NCI-H748 (cell line): Measurements from ENCODE around the gene CDKN2AIPNL.
"Not testable (repeated sequence)": the region's sequence is repeated elsewhere in the genome, so short reads cannot be mapped to it uniquely, and the experiment has no call there.

ENCODE experiments used
- DNase-seq: peaks from one replicate; lab custom pipeline; 2025; ENCODE audit not compliant: unreplicated experiment; lab: John Stamatoyannopoulos, UW

CDKN2AIPNL gene

GRCh38 chr5:134438721-134439123, 27.0 kb upstream of the CDKN2AIPNL start:
- no peak for DNase-seq

GRCh38 chr5:134437847-134438581, 26.3 kb upstream of the CDKN2AIPNL start:
- no peak for DNase-seq

DNA sequence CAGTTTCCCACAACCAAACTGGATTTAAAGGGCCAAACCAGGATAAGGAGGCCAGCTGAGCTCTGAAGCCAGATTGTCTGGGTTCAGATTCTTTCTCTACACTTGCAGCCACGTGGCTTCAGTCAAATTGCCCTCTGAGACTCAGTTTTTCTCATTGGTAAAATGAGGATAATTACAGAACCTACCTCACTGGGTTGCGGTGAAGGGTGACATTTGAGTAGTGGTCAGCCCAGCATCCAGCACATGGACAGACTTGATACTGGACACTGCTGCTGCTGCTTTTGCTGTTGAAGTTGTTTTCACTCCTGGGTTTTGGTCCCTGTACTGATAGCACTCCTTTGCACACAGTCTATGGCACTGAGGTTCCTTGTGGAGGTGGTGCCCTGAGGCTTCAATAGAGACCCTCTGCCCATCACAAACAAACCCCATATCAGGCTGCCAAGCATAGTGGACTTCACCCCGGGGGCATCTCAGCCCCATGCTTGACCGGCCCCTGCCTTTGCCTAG, 25.7 kb upstream of the CDKN2AIPNL start:
- no peak for DNase-seq

DNA sequence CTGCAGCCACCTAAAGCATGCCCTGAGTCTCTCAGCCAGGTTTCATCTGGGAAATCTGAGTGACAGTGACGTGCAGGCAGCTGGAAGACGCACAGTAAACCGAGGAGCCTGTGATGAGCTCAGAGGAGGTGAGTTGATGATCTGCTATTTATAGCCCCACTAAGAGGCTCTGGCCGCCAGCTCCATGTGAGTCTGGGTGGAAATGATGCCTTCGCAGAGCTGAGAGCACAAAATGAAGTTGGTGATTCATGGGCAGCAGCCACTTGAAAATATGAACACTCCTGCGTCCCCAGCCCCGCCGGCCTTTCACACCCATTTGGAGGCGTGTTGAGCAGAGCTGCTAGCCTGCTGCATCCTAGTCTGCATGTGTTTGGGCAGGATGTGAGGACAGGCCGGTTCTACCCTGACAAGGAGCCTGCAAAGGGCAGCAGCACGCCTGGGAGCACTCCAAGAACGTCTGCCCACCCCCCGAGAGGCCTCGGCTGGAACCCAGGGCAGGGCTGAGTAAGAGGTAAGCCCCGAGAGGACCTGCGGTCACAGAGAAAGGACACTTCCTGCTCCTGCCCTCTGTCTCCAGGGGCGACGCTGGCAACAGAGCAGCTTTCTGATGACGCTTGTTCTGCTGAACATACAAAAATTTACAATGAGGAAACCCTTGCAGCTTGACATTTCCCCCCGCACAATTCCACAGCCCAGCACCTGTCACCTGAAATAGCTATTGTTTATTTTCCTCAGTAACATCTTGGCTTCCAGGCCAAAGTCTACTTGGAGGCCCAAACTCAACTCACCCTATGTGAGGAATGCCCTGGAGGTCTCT, 25.1 kb upstream of the CDKN2AIPNL start:
- DNase-seq, result peak; percentile 65

- DNase-seq, result no peak
Observed at GRCh38 chr5:134435560-134435959, 23.9 kb upstream of the CDKN2AIPNL start.

DNA sequence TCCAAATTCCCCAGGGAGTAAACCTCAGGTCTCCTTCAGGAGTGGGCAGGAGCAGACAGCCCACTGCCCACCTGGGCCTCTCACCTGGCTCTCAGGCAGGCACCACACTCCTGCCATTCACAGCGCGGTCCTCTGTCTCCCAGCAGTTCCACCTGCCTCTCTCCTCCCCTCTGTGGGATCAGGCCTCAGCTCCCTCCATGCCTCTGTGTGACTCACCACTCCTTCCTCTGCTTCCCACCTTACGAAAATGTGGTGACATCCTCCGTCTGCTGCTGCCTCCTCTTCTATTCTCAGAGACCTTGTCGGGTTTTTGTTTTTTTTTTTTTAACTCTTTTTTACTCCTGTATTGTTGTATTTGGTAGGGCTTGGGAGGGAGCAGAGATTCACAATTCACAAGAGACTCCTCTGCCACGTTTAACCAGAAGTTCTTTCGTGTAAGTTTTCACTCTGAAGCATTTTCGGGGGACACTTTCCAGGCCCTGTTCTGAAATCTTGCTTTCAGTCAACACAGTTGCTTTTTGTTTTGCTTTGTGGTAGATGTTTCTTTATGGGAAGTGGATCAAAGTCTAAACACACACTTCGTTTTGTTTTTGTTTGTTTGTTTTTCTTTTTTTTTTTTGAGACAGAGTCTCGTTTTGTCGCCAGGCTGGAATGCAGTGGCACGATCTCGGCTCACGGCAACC, 21.1 kb upstream of the CDKN2AIPNL start:
- DNase-seq, result no peak

- no peak for DNase-seq
Observed at GRCh38 chr5:134432174-134432573, 20.5 kb upstream of the CDKN2AIPNL start.

DNA sequence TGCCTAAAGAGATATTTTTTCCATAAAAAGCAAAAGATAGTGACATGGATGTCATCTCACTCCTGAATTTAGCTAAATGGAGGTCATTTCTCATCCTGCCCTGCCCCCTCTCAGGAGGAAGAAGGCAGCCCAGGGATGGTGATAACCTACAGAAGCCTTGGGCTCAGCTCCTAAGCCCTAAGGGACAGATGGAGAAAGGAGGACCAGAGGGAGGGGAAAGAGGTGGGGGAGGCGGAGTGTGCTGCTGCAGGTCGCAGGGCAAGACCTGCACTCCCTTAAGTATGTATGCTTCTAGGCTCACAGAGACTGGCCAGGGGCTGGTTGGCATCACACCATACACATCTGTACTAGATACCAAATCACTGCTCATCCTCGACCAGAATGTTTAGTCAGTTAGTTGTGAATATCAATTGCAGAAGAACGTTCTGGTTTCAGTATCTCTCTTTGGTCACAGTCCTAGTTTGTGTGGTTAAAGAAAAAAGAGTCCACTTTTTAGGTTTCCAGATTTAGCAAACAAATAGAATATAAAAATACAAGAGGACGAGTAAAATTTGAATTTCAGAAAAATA, 18.4 kb upstream of the CDKN2AIPNL start:
- no peak for DNase-seq

DNA sequence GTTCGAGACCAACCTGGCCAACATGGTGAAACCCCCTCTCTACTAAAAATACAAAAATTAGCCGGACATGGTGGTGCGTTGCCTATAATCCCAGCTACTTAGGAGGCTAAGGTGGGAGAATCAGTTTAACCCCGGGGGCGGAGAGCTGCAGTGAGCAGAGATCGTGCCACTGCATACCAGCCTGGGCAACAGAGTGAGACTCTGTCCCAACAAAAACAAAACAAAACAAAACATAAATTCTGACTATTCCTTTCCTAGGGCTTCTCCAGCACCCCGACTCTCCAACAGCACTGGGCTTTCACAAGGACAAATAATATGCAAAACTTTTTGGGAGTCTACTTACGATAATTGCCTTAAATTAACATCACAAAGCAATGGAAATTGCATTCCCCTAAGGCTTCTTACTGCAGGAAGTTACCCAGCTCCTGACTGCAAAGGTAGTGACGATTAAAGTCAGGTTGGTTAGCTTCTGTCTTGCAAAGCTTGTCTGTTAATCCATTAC, 15.9 kb upstream of the CDKN2AIPNL start:
- DNase-seq, result no peak

DNA sequence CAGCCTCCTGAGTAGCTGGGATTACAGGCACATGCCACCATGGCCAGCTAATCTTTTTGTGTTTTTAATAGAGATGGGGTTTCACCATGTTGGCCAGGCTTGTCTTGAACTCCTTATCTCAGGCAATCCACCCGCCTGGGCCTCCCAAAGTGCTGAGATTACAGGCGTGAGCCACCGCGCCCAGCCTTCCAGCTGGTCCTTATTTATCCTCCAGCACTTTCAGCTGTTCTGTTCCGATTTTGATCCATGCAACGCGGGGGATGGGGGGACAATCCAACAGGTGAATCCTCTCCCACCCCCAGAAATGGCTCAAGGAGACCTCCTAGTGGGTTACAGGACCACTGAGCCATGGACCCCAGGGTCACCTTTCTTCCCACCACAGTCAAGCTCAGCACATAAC, 14.7 kb upstream of the CDKN2AIPNL start:
- DNase-seq, result no peak

- no peak for DNase-seq
Observed at GRCh38 chr5:134423376-134423775, 11.7 kb upstream of the CDKN2AIPNL start.

- no peak for DNase-seq
Observed at GRCh38 chr5:134422791-134423365, 11.2 kb upstream of the CDKN2AIPNL start.

DNA sequence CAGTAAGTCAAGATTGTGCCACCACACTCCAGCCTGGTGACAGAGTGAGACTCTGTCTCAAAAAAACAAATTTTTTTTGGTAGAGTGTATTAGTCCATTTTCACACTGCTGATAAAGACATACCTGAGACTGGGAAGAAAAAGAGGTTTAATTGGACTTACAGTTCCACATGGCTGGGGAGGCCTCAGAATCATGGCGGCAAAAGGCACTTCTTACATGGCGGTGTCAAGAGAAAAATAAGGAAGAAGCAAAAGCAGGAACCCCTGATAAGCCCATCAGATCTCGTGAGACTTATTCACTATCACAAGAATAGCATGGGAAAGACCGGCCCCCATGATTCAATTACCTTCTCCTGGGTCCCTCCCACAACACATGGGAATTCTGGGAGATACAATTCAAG, 9.4 kb upstream of the CDKN2AIPNL start:
- not testable (repeated sequence) for DNase-seq

DNA sequence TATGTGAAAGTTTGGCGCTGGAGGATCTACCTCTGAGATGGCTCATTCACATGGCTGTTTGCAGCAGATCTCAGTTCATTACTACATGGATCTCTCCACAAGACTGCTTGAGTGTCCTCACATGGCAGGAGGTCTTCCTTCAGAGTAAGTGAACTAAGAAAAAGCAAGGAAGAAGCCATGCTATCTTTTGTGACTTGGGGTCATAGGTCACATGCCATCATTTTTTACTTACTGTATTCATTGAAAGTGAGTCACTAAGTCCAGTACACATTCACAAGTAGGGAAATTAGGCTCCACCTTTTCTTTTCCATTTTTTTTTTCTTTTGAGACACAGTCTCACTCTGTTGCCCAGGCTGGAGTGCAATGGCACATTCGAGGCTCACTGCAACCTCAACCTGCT, 8.7 kb upstream of the CDKN2AIPNL start:
- no peak for DNase-seq

DNA sequence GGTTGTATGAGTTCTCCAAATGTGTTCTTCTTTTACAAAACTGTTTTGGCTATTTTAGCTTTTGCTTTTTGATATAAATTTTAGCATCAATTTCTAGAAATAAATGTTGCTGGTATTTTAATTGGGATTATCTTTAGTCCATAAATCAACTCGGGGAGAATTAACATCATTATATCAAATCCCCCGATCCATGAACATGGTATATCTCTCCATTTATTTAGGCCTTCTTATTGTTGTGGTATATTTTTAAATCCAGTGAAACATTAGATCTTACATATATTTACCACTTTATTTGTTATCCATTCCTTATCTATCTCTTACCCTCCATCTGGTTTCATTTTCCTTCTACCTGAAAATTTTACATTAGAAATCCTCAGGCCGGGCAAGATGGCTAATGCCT, 7.3 kb upstream of the CDKN2AIPNL start:
- DNase-seq, result no peak

- no peak for DNase-seq
Observed at GRCh38 chr5:134417707-134418106, 6.0 kb upstream of the CDKN2AIPNL start.

- DNase-seq, result no peak
Observed at GRCh38 chr5:134413046-134413445, 1.4 kb upstream of the CDKN2AIPNL start.

DNA sequence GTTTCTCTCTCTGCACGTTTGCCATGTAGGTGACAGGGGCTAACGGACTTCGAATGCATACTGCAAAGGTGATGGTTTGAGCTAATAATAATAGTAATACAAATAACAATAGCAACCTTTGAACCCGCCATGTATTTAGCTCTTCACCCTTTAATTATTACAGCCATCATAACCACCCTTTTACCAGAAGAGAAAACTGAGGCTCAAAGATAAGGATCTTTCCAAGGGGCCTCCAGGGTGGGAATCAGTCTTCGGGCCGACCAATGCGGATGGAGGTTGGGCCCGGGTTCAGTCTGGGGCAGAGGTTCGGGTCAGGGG, 494 bp downstream of the CDKN2AIPNL start:
- DNase-seq, result no peak

GRCh38 chr5:134410822-134411221, 859 bp downstream of the CDKN2AIPNL start:
- no peak for DNase-seq

- no peak for DNase-seq
Observed at GRCh38 chr5:134409321-134409720, 2.4 kb downstream of the CDKN2AIPNL start.

GRCh38 chr5:134406390-134406789, 5.3 kb downstream of the CDKN2AIPNL start:
- DNase-seq, result no peak
